Measurements from ENCODE around the gene ABLIM2. TPM values are rescaled to one million over a fixed set of nuclear protein-coding genes. Genes with fewer than 3 reads are reported as not detected.

Gene ABLIM2
- polyA plus RNA-seq, 2 of the 4 experiments (the other 2 are of a cell fraction), result 0.21 to 0.40 TPM

GRCh38 chr4:8077181-8078108 is 81.2 kb downstream of the ABLIM2 start:
- Histone ChIP-seq H3K4me3 (no peak overlapping the region), H3K4me1 (no peaks in the 10 kb centered on the region), H3K27ac (no peak overlapping the region), H3K9me3 (no peaks in the 10 kb centered on the region), H3K4me2 (no peak overlapping the region)
- ChIA-PET CTCF (no interaction called here), POLR2A (no interaction called here)
- DNase-seq (ENCODE audit: low read depth in 1 of 2, low spot score in 1 of 2) (no peak), ATAC-seq (no peak), FAIRE-seq (no peak)
- 81% methylated on average over 15 of the region's 23 CpGs for WGBS (ENCODE audit: missing lambda C conversion rate)
- TF ChIP-seq FOSL2 (IDR thresholded peaks at IDR 0.05), result no peak
- TF ChIP-seq FOSL2 (CRISPR knock-in tag; IDR thresholded peaks at IDR 0.05), result no peak
- TF ChIP-seq FOSB (CRISPR knock-in tag; IDR thresholded peaks at IDR 0.05), result no peak
- TF ChIP-seq ZFP36 (IDR thresholded peaks at IDR 0.05; ENCODE audit: borderline replicate concordance, partially characterized antibody), result peak; percentile 86

GRCh38 chr4:8076023-8076422 is 82.6 kb downstream of the ABLIM2 start:
- ChIA-PET POLR2A (no interaction called here), CTCF (interaction anchor here (0.9 kb wide), 1 partner anchor 11 kb away, joined by 3 read pairs; no protein-coding TSS in a partner anchor)
- Histone ChIP-seq H3K4me2 (no peak overlapping the region), H3K27ac (no peak overlapping the region), H3K4me3 (no peak overlapping the region), H3K4me1 (no peaks in the 10 kb centered on the region), H3K9me3 (no peaks in the 10 kb centered on the region)
- FAIRE-seq, result no peak
- TF ChIP-seq RCOR1 (IDR thresholded peaks at IDR 0.05; ENCODE audit: low read depth, low read length) (no peak), KDM1A (IDR thresholded peaks at IDR 0.05; ENCODE audit: low read depth) (no peak)
- ATAC-seq, result no peak
- DNase-seq (ENCODE audit: low read depth in 1 of 2, low spot score in 1 of 2), result no peak
- WGBS (ENCODE audit: missing lambda C conversion rate), result 81% methylated on average over 3 of the region's 7 CpGs

GRCh38 chr4:8073206-8073863 is 85.3 kb downstream of the ABLIM2 start:
- peak in 1 of 2 experiments; percentile 40; a peak in 3 of 6 replicates for ATAC-seq
- DNase-seq (ENCODE audit: low read depth in 1 of 2, low spot score in 1 of 2), result no peak
- ChIA-PET CTCF (no interaction called here), POLR2A (no interaction called here)
- Histone ChIP-seq H3K4me1 (no peaks in the 10 kb centered on the region), H3K27ac (no peak overlapping the region), H3K9me3 (no peaks in the 10 kb centered on the region), H3K4me2 (no peak overlapping the region), H3K4me3 (no peak overlapping the region)
- WGBS (ENCODE audit: missing lambda C conversion rate), result 52% methylated on average over 13 of the region's 17 CpGs
- FAIRE-seq, result no peak
- TF ChIP-seq CTCF (IDR thresholded peaks at IDR 0.05), result no peak
- TF ChIP-seq HEYL (CRISPR knock-in tag; IDR thresholded peaks at IDR 0.05), result no peak
- no peak for TF ChIP-seq RAD21 (conservative IDR thresholded peaks at IDR 0.05 in 1 of 2, IDR thresholded peaks at IDR 0.05 in 1 of 2)
- TF ChIP-seq USF2 (IDR thresholded peaks at IDR 0.05), result no peak
- TF ChIP-seq JUNB (IDR thresholded peaks at IDR 0.05), result no peak
- no peak for TF ChIP-seq MAX (IDR thresholded peaks at IDR 0.05)
- no peak for TF ChIP-seq HES2 (IDR thresholded peaks at IDR 0.05)
- no peak for TF ChIP-seq E2F6 (IDR thresholded peaks at IDR 0.05; ENCODE audit: borderline replicate concordance, low read depth)
